ENCODE results near the gene R3HCC1L.

- TF ChIP-seq, protein P1, sequence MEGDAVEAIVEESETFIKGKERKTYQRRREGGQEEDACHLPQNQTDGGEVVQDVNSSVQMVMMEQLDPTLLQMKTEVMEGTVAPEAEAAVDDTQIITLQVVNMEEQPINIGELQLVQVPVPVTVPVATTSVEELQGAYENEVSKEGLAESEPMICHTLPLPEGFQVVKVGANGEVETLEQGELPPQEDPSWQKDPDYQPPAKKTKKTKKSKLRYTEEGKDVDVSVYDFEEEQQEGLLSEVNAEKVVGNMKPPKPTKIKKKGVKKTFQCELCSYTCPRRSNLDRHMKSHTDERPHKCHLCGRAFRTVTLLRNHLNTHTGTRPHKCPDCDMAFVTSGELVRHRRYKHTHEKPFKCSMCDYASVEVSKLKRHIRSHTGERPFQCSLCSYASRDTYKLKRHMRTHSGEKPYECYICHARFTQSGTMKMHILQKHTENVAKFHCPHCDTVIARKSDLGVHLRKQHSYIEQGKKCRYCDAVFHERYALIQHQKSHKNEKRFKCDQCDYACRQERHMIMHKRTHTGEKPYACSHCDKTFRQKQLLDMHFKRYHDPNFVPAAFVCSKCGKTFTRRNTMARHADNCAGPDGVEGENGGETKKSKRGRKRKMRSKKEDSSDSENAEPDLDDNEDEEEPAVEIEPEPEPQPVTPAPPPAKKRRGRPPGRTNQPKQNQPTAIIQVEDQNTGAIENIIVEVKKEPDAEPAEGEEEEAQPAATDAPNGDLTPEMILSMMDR (IDR thresholded peaks at IDR 0.05) = no peak
- TF ChIP-seq POLR2A (IDR thresholded peaks at IDR 0.05) = no peak
Observed at GRCh38 chr10:98244141-98244540, 109.7 kb downstream of the R3HCC1L start.
